AML-193 (cell line): ENCODE data around the gene PRIMA1.

Experiments used
- DNase-seq, 2 experiments: peaks; one replicate each; lab custom pipeline; 2025; lab: John Stamatoyannopoulos, UW

PRIMA1 gene

GRCh38 chr14:93712079-93712837, 76.0 kb downstream of the PRIMA1 start:
- DNase-seq: no peak

- no peak for DNase-seq
Measured at GRCh38 chr14:93709249-93709648, 79.0 kb downstream of the PRIMA1 start.

GRCh38 chr14:93708800-93709199, 79.5 kb downstream of the PRIMA1 start:
- DNase-seq: no peak

- no peak for DNase-seq
Measured at GRCh38 chr14:93708311-93708734, 80.0 kb downstream of the PRIMA1 start.

- no peak for DNase-seq
Measured at GRCh38 chr14:93707475-93707874, 80.8 kb downstream of the PRIMA1 start.

- DNase-seq: no peak
Measured at GRCh38 chr14:93706360-93706955, 81.8 kb downstream of the PRIMA1 start.

GRCh38 chr14:93705513-93706156, 82.7 kb downstream of the PRIMA1 start:
- no peak for DNase-seq

GRCh38 chr14:93703941-93704340, 84.3 kb downstream of the PRIMA1 start:
- DNase-seq: no peak

GRCh38 chr14:93702946-93703345, 85.3 kb downstream of the PRIMA1 start:
- DNase-seq: no peak

GRCh38 chr14:93701562-93701961, 86.7 kb downstream of the PRIMA1 start:
- no peak for DNase-seq

GRCh38 chr14:93700928-93701327, 87.4 kb downstream of the PRIMA1 start:
- no peak for DNase-seq

- DNase-seq: no peak
Measured at GRCh38 chr14:93693914-93694313, 94.4 kb downstream of the PRIMA1 start.

GRCh38 chr14:93691042-93691780, 97.1 kb downstream of the PRIMA1 start:
- no peak for DNase-seq

GRCh38 chr14:93690146-93690545, 98.1 kb downstream of the PRIMA1 start:
- no peak for DNase-seq

GRCh38 chr14:93688820-93689219, 99.5 kb downstream of the PRIMA1 start:
- DNase-seq: no peak

- no peak for DNase-seq
Measured at GRCh38 chr14:93688239-93688666, 100.0 kb downstream of the PRIMA1 start.

GRCh38 chr14:93686268-93686667, 102.0 kb downstream of the PRIMA1 start:
- DNase-seq: no peak

GRCh38 chr14:93685121-93685895, 103.0 kb downstream of the PRIMA1 start:
- DNase-seq: no peak

- no peak for DNase-seq
Measured at GRCh38 chr14:93683226-93683625, 105.1 kb downstream of the PRIMA1 start.

GRCh38 chr14:93682459-93682858, 105.8 kb downstream of the PRIMA1 start:
- DNase-seq: no peak

GRCh38 chr14:93676416-93676958, 111.8 kb downstream of the PRIMA1 start:
- no peak for DNase-seq
